ENCODE measurements around the gene SND1. TPM values are rescaled to one million over a fixed set of nuclear protein-coding genes. Genes with fewer than 3 reads are reported as not detected.
"Not testable (repeated sequence)": the region's sequence is repeated elsewhere in the genome, so short reads cannot be mapped to it uniquely, and the experiment has no call there.

The SND1 gene
- total RNA-seq, 1 donor: 202 TPM

- no peak overlapping the region for H3K4me3 ChIP-seq (ENCODE audit: low read depth, low read length)
- no peak for DNase-seq (ENCODE audit: low read depth)
- TF ChIP-seq, protein P1, sequence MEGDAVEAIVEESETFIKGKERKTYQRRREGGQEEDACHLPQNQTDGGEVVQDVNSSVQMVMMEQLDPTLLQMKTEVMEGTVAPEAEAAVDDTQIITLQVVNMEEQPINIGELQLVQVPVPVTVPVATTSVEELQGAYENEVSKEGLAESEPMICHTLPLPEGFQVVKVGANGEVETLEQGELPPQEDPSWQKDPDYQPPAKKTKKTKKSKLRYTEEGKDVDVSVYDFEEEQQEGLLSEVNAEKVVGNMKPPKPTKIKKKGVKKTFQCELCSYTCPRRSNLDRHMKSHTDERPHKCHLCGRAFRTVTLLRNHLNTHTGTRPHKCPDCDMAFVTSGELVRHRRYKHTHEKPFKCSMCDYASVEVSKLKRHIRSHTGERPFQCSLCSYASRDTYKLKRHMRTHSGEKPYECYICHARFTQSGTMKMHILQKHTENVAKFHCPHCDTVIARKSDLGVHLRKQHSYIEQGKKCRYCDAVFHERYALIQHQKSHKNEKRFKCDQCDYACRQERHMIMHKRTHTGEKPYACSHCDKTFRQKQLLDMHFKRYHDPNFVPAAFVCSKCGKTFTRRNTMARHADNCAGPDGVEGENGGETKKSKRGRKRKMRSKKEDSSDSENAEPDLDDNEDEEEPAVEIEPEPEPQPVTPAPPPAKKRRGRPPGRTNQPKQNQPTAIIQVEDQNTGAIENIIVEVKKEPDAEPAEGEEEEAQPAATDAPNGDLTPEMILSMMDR (IDR thresholded peaks at IDR 0.05; ENCODE audit: insufficient read depth, low read length): no peak
Measured at GRCh38 chr7:128100949-128101713, 449.1 kb downstream of the SND1 start.

DNA sequence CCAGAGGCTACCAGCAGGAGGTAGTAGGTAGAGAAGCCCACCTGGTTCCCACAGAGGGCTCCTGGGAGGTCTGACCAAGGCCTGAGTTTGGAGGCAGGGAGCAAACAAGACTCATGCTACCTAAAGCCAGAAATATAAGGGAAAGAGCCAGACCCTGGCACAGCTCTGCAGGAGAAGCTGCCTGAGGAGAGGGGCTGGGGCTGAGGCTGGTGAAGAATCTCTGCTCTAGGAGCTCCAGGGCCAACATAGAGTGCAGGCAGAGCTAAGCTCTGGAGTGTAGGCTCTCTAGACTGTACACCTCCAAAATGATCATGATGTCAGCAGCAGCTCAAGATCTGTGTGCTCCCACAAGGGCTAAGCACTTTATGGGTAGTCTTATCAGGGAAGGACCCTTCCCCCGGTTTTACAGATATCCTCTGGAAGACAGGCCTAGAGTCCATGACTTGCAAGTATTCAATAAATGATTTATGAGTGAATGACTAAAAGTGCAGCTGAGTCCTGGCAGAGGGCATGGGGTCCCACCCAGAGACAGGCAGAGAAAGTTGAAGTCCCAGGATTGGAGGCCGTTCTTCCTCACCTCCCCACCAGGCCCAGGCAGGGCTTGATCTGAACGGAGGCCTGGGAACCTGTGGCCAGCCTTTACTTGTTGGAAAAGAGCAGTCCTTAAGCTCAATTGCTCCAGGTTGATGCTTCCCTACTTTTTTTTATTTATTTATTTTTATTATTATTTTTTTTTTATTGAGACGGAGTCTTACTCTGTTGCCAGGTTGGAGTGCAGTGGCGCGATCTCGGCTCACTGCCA is 450.7 kb downstream of the SND1 start:
- TF ChIP-seq, protein P1 (IDR thresholded peaks at IDR 0.05; ENCODE audit: insufficient read depth, low read length): no peak
- no peak for DNase-seq (ENCODE audit: low read depth)
- H3K4me3 ChIP-seq (ENCODE audit: low read depth, low read length): no peak overlapping the region

- peak; percentile 25 for DNase-seq (ENCODE audit: low read depth)
Measured at GRCh38 chr7:128103498-128104107, 451.6 kb downstream of the SND1 start.

GRCh38 chr7:128104108-128104742 is 452.2 kb downstream of the SND1 start:
- H3K4me3 ChIP-seq (ENCODE audit: low read depth, low read length): peak overlapping the region; percentile 52
- TF ChIP-seq, protein P1 (IDR thresholded peaks at IDR 0.05; ENCODE audit: insufficient read depth, low read length): no peak
- DNase-seq (ENCODE audit: low read depth): peak; percentile 30

More at GRCh38 chr7:128103498-128104107, 451.6 kb downstream of the SND1 start:
- H3K4me3 ChIP-seq (ENCODE audit: low read depth, low read length): peak overlapping the region; percentile 52
- TF ChIP-seq, protein P1 (IDR thresholded peaks at IDR 0.05; ENCODE audit: insufficient read depth, low read length): no peak

GRCh38 chr7:128105228-128106022 is 453.4 kb downstream of the SND1 start:
- DNase-seq (ENCODE audit: low read depth): no peak
- TF ChIP-seq, protein P1 (IDR thresholded peaks at IDR 0.05; ENCODE audit: insufficient read depth, low read length): no peak
- H3K4me3 ChIP-seq (ENCODE audit: low read depth, low read length): no peak overlapping the region

DNA sequence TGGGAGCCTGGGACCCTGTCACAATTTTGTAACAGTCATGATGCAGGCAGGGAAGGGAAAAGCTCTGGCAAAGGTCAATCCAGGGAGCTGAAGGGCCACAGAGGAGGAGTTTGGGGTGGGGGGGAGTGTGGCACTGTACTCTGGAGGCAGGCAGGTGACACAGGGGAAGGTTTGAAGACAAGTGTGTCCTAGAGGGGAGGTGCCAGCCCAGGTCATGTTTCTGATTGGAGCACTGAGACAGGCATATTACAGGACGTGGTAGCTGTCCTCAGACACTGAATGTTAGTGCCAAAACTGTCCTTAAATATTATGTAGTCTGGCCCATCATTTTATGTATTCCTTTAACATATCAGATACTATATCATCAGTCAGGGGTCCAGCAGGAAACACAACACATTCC is 454.8 kb downstream of the SND1 start:
- DNase-seq (ENCODE audit: low read depth): no peak
- TF ChIP-seq, protein P1 (IDR thresholded peaks at IDR 0.05; ENCODE audit: insufficient read depth, low read length): no peak
- no peak overlapping the region for H3K4me3 ChIP-seq (ENCODE audit: low read depth, low read length)

DNA sequence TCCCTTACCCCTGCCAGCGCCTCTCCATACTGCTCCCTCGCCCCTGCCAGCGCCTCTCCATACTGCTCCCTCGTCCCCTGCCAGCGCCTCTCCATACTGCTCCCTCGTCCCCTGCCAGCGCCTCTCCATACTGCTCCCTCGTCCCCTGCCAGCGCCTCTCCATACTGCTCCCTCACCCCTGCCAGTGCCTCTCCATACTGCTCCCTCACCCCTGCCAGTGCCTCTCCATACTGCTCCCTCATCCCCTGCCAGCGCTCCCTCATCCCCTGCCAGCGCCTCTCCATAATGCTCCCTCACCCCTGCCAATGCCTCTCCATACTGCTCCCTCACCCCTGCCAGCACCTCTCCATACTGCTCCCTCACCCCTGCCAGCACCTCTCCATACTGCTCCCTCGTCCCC is 455.5 kb downstream of the SND1 start:
- H3K4me3 ChIP-seq (ENCODE audit: low read depth, low read length); DNase-seq (ENCODE audit: low read depth): not testable (repeated sequence)
